OCI-M2 (cell line): ENCODE results near the gene POGLUT2.
"Not testable (repeated sequence)": the region's sequence is repeated elsewhere in the genome, so short reads cannot be mapped to it uniquely, and the experiment has no call there.

Experiments
- DNase-seq: peaks from one replicate; lab custom pipeline; 2025; ENCODE audit not compliant: unreplicated experiment; lab: John Stamatoyannopoulos, UW

Gene POGLUT2

DNA sequence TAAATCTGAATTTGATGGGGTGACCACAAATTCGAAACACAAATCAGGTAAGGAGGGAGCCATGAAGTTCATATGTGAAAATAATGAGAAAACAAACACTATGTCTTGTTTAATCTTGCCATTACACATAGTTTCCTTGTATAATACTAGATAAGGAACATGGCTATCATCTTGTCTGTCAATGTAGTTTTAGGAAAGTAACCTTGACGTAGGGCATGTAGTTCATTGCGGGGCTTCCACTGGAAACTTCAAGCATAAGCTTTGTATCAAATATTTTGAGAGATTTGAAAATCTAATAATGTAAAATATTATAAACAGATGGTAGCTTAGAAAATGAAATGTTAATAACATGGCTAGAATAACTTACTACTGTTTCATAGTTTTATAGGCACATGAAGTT lies 8.9 kb upstream of the POGLUT2 start:
- no peak for DNase-seq

DNA sequence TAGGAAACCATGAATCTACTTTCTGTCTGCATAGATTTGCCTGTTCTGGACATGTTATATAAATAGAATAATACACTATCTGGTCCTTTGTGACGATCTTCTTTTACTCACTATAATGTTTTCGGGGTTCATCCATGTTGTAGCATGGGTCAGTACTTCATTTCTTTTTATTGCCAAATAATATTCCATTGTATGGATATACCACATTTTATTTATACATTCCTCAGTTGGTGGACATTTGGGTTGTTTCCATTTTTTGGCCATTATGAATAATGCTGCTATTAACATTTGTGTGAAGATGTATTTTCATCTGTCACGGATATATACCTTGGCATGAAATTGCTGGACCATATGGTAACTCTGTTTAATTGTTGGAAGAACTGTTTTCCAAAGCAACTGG lies 6.9 kb upstream of the POGLUT2 start:
- DNase-seq: no peak

DNA sequence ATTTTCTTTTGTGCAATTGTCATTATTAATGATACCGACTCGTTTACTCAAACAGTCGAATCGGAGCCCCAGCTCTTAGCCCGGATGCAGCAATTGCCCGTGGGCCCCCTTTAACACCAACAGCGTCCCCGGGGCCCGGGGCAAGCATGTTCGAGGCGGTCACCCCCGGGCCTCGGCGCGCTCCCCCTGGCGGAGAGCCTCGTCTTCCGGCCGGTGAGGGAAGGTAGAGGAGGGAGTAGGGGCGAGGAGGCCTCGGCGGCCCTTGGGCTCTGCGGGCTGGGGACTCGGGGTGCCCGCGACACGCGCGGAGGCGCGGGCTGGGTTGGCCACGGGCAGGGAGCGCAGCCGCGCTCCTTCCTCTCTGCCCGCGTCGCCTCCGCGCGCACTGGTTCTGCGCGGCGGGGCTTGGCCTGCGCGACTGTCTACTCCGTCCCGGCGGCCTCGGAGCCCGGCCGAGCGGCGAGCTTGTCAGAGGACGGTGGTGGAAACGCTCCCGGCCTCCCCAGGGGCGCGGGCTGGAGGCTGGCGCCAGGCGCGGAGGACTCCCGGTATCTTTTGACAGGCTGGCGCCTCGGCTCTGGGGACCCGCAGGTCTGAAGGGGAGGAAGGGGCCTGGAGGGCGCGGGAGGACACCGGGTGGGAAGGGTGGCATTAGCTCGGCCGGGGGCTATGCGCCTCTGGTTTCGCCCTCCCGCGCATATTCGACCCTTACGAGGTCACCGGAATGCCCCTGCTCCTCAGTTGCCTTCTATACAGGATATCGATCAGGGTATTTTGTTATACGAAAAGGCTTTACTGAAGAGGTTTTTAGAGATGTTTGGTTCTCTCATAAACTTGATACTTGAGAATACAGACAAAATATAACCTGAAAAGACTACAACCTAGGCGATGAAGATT lies 1.6 kb upstream of the POGLUT2 start:
- DNase-seq: no peak

DNA sequence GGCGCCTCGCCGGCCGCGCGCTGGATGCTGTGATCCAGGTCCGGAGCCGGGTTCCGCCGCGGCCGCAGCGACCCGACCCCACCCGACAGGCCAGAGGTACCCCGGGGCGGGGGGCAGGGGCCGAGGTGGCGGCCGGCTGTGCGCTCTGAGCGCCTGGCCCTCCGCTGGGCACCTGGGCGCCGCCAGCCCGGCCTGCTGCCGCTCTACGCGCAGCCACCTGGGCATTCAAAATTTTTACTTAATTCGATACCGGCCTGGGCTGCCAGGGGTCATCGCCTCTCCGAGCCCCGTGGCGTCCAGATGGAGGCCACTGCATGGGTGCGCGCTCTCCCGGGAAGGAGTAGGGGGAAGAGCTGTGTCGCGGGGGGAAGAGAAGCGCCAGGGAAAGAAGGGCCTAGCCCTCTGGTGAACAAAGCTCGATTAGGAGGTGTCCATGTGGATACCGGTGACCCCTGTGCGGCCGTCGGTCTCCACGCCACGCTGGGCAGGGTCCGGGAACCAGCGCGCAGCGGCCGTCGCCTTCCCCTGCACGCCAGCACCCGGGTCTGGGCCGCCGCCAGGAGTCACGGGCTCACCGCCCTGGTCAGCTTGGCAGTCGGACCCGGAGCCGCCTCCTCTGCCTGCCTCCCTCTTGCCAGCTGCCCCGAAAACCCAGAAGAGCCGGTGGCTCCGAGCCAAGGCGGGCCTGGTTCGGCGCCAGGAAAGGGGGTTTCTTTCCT lies 809 bp upstream of the POGLUT2 start:
- DNase-seq: no peak

DNA sequence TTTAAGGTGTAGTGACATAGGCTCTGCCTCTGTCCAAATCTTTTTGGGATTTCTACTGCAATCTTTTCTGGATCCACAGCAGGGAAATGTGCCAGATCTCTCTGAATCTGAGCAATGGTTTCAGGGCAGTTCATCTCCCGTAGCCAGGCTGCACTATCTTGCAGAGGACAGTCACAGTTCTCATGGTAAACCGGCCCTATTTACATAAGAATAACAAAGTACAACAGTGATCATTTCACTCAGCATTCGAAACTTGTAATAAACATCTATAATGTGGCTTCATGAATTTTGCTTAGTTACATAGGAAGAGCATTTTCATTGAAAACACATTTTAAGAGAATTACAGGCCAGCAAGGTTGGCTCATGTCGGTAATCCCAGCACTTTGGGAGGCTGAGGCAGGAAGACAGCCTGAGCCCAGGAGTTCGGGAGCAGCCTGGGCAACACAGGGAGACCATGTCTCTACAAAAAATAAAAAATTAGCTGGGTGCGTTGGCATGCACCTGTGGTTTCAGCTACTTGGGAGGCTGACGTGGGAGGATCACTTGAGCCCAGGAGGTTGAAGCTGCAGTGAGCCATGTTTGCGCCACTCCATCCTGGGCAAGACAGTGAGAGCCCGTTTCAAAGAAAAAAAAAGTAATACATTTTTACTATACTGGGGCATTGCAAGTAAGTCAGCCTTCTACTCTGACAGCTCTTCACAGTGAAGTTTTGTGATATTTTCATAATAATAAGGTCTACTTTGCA lies 5.0 kb downstream of the POGLUT2 start:
- no peak for DNase-seq

DNA sequence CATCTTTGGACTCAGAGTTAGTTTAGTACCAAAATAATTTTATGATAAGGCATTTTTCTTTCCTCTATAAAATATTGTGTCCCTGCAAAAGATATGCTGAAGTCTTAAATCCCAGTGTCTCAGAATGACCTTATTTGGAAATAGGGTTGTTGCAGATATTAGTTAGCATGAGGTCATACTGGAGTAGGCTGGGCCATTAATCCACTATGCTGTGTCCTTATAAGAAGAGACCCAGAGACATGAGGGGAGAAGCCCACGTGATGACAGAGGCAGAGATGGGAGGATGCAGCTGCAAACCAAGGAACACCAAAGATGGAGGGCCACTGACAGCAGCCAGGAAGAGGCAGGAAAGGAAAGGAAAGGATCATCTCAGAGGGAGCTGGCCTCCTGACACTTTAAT lies 6.4 kb downstream of the POGLUT2 start:
- no peak for DNase-seq

DNA sequence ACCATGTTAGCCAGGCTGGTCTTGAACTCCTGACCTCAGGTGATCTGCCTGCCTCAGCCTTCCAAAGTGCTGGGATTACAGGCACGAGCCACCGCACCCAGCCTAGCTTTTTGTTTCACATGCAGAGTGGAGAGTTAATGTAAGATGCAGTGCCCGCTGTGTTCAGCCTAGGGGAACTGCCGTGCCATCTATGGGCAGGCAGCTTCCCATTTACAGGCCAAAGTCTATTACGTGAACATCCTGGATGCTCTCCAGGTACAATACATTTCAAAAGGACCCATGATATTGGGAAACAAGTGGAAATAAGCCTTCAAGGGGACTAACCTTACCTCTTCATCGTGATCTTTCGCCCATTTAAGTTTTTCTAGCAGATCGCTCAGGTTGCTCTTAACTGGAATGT lies 10.1 kb downstream of the POGLUT2 start:
- no peak for DNase-seq

DNA sequence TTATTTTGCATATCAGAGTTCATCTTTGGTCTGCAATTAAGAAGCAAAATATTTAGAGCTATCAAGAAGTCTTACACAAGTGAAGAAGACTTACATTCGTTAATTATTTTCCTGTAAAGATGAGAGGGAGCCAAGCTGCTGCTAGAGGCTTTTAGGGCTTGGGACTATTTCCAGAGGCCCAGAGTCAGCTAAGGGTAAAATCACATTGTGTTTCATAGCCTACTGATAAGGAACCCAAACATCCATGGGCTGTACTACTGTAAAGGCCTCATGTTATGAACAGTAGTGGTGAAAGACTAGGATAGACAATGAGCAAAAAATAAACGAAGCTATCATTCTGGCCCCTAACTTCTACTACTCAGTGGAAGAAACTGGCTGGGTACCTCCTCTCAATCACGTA lies 14.3 kb downstream of the POGLUT2 start:
- DNase-seq: no peak

DNA sequence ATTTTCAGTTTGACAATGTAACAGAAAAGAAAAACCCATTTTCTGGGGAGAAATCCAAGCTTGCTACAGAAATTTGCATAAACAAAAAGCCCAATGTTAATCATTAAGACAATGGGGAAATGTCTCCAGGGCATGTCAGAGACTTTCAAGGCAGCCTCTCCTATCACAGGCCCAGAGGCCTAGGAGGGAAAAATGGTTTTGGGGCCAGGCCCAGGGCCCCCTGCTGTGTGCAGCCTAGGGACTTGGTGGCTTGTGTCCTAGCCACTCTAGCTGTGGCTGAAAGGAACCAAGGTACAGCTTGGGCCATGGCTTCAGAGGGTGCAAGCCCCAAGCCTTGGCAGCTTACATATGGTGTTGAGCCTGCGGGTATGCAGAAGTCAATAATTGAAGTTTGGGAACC lies 17.2 kb downstream of the POGLUT2 start:
- DNase-seq: no peak

DNA sequence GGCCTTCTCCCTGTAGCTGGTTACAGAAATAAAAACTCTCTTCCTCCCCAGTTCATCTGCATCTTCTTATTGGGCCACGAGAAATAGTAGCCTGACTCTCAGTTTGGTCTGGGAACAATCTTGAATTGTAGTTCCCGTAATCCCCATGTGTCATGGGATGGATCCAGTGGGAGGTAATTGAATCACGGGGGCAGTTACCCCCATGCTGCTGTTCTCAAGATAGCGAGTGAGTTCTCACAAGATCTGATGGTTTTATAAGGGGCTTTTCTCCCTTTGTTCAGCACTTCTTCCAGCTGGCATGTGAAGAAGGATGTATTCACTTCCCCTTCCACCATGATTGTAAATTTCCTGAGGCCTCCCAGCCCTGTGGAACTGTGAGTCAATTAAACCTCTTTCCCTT lies 18.1 kb downstream of the POGLUT2 start:
- DNase-seq: not testable (repeated sequence)

DNA sequence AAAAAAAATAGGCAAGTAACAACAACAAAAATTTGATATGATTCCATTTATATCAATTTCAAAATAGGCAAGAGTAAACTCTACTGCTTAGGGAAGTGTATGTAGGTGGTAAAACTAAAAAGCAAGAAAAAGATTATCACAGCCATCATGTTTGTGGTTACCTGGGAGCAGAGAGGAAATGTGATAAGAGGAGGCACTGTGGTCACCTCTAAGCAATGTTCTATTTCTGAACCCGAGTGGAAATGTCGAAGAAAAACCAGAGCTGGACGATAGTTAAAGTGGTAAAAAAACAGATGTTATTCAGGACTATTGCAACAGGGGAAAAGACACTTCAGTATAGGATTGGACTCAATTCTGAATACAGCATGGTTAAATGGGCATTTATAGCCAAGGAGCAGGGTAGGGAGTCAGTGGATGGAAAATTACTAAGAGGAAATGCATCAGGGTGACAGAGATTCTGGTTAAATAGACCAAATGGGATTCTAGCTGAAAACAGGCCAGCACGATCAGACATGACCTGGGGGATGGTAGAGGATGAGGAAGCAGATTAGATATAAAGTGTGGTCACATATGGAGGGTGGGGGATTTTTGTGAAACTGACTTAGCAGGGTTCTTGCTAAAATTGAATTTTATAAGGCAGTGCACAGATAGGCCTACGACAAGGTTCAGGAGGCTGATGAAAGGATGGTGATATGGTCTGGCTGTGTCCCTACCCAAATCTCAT lies 19.2 kb downstream of the POGLUT2 start:
- no peak for DNase-seq

DNA sequence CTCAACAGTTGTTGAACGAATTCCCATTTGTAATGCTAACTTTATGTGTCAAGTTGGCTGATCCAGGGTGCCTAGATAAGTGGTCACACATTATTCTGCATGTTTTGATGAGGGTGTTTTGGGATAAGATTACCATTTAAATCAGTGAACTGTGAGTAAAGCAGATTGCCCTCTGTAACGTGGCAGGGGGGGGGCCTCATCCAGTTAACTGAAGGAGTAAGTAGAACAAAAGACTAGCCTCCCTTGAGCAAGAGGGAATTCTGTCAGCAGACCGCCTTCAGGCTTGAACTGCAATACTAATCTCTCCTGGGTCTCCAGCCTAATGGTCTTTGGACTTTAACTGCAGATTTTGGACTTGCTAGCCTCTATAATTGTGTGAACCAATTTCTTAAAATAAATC lies 21.0 kb downstream of the POGLUT2 start:
- no peak for DNase-seq

DNA sequence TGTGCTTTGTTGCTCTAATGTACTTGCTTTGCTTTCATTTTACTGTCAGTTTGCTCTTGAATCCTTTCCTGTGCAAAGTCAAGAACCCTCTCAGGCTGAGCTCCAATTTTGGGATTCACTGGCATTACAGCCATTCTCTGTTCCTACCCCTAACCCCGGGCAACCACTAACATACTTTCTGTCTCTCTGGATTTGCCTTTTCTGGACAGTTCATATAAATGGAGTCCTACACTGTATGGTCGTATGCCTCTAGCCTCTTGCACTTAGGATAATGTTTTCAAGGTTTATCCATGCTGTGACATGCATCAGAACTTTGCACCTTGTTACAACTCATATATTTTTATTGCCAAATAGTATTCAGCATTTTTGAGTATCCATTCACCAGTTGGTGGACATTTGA lies 22.5 kb downstream of the POGLUT2 start:
- DNase-seq: no peak

DNA sequence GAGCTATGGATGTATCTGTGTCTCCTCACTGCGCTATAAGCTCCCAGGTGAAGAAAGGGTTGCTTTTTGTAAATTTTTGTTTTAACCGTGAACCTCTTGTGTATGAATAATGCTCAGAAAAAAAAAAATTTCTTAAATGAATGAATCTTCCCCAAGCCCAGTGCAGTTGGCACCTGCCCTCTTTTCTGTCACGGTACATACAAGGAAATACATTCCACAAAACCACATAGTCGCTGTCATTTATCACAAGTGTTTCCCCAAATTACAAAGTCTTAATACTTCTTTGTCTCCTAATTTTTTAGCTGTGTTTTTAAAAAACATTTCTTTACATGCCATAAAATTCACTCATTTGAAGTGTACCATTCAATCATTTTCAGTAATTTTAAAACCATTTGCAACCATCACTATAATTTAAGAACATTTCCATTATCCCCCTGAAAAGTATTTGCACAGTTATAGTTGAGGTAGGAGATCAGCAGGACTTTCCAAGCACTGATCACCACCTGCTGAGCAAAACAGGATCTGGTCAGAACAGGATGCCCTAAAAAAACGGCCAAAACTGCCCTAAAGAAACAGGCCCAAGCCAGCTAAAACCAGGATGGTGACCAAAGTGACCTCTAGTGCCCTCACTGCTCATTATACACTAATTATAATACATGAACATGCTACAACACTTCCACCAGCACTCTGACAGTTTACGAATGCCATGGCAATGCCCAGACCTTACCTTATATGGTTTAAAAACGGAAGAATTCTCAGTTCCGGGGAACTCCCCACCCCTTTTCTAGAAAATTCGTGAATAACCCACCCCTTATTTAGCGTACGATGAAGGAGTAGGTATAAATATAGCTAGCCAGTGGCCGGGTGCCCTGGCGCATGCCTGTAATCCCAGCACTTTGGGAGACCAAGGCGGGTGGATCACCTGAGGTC lies 23.9 kb downstream of the POGLUT2 start:
- no peak for DNase-seq

DNA sequence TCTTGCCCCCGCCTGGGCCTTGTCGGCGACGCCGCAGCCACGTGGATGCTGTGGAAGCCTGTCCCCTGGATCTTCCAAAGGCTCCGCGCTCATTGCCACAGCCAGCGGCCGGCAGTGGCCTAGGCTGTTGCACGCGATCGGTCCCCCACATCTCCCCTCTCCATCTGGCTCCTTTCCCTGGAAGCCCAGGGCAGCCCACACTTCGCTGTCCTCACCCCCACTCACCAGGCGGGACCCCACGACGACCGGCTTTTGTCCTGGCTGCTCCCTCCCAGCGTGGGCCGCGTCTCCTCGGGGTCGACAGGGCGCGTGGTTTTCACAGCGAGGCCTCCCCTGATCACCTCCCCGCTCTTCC lies 24.6 kb downstream of the POGLUT2 start:
- DNase-seq: no peak

DNA sequence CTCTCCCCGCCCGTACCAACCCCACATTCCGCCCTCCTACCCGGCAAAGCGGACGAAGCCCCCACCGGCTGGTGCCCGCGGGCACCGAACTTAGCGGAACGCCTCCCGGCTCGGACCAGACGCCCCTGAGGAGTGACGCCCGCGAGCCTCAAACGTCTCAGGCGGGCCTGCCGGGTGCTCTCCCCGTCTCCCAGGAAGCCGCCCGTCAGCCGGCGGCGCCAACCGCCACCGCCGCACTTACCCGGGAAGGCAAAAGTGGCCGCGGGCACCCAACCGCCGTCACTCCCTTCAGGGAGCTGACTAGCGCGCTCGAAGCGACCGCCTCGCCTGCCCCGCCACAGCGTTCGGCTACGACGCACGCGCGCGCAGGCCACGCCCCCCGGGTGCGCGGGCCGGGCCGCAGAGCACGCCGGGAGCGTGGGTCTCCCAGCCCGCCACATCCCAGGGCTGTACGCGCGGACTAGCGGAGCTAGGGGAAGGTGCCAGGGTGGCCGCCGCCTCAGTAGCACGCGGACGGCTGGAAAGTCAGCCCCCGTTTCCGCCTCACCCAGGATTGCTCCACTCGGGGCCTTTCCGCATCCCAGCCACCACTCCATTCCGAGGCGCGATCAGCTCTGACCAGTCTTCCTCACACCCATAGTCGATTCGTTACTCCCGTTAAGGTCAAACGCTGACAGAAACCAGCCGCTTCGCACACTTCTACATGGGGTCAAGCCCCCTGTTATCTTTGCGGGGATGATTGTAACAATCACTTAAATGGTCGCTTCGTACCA lies 25.1 kb downstream of the POGLUT2 start, which contains the start of gene TEX30:
Gene TEX30 (minus strand): TSS at position 346 of the 773 bp plus-strand sequence. CDS start 3,760 bp downstream, outside the sequence.
- peak; percentile 42 for DNase-seq

DNA sequence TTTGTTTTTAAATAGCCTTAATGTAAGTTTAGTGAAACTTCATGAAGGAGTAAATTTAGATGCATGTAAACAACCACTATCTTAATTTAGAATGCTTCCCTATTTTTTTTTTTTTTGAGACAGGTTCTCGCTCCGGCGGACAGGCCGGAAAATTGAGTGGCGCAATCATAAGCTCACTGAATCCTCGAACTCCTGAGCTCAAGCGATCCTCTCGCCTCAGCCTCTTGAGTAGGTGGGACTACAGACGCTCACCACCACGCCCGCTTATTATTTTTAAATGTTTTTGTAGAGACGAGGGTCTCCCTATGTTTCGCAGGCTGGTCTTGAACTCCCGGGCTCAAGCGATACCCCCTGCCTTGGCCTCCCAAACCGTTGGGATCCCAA lies 26.7 kb downstream of the POGLUT2 start:
- no peak for DNase-seq

DNA sequence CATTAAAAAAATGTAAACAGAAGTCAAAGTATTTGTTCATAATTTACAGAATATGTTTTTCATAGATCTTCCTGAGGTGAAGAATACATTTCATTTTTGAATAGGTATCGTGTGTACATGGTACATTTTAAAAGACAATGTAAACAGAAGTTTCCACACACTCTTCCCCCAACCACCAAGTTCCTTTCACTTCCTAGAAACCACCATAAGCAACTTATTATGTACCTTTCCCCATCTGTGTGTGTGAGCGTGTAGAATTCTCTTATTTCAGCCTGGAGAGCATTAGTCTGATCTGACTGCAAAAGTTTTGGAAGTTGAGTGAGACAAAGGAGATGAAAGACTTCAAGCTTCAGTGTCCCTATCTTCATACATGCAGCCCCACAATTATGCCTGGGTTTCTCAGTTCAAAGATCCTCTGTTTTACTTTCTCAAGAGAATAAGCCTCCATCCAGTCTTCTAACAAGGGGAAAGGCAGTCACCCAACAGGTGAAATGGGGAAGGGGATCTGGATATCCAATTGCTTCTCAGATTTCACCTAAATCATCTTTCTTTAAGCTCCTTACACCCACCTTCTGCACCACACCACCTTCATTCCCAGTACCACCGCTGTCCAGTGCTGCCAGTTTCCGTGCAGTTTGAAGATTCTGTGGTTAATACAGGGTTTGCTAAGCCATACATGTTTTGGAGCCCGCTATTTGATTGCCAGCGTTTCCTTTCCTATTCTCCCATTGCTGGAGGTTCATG lies 27.3 kb downstream of the POGLUT2 start:
- DNase-seq: no peak

DNA sequence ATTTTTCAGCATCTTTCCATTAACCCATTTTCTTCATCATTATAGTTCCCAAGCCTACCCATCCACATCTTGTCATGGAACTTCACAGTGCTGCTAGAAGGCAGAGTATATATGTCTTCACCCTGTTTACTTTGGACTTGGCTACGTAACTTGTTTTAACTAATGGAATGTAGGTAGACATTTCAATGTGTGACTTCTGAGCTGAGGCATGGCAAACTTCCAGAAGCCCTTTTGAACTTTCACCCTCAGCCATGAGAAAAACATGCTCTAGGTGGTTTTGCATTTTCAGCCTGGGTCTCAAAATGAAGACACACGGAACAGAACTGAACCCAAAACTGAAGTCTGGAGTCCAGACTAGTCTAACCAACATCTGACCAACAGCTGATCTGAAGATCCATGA lies 28.3 kb downstream of the POGLUT2 start:
- no peak for DNase-seq
